ENCODE results near the gene RNU7-1. TPM values are rescaled to one million over a fixed set of nuclear protein-coding genes. Genes with fewer than 3 reads are reported as not detected.

The RNU7-1 gene
- total and polyA plus RNA-seq, 2 of the 4 experiments (the other 2 are of a cell fraction), result not detected

DNA sequence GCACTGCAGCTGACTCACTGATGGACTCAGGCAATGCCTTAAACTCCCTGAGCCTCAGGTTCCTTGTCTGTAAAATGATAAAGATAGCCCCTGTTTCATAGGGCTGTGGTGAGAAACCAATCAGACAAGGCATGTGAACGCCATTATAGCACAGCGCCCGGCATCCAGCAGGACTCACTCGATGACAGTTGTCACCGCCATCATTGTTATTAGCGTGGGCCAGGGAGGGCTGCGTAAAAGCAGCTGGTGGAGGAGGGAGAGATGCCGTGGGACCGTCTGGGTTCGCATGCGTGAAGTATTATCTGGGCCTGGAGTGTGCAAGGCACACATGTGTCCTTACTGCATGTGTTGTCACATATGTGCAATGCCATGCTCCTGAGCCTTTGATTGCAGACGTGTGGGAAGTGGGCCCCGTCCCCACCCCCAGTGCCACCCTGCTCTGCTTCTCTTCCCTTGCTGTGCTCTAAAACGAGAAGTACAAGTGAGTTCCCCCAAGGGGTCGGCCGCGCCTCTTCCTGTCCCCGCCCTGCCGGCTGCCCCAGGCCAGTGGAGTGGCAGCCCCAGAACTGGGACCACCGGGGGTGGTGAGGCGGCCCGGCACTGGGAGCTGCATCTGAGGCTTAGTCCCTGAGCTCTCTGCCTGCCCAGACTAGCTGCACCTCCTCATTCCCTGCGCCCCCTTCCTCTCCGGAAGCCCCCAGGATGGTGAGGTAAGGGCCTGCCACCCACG, 7.4 kb downstream of the RNU7-1 start, which contains the start of gene PTPN6:
PTPN6 (plus strand) TSS at position 546 of the 730 bp plus-strand sequence; CDS start at position 703, 157 bp downstream.
- no peaks in the 10 kb centered on the region for H4K20me1 ChIP-seq (ENCODE audit: insufficient read depth, low read length)
- H3K79me1 ChIP-seq (ENCODE audit: low read depth in 1 of 2, low read length in 2 of 2), result peaks cover 0 to under 1% of the 10 kb centered on the region in 2 experiments; a peak in 1 of 4 replicates
- H3K9me3 ChIP-seq (ENCODE audit: control insufficient read depth, insufficient read depth, low read length), result no peaks in the 10 kb centered on the region
- no peak within 1 kb of the TSS for H4K5ac ChIP-seq (ENCODE audit: low read depth, low read length)
- H3K18ac ChIP-seq (ENCODE audit: low read depth, low read length), result no peak within 1 kb of the TSS
- dilution Hi-C loops (cut with HindIII; ENCODE audit: low sequenced_read_pairs, unreplicated experiment) (no loop called here), intact Hi-C loops (cut with micrococcal nuclease) (no loop called here), in situ Hi-C loops (cut with MboI; ENCODE audit: low sequenced_read_pairs) (no loop called here)
- ChIA-PET CTCF (no interaction called here), POLR2A (ENCODE audit: unreplicated experiment) (no interaction called here)
- H3K36me3 ChIP-seq (ENCODE audit: control insufficient read depth, insufficient read depth, low read length), result no peaks in the 10 kb centered on the region
- H3K4me1 ChIP-seq (ENCODE audit: control insufficient read depth, insufficient read depth, low read length), result 0 out of 2 replicates have a peak, but pooled peaks cover 2% of the 10 kb centered on the region
- no peak within 1 kb of the TSS for H3K23ac ChIP-seq (ENCODE audit: low read depth, low read length)
- TF ChIP-seq MAZ (IDR thresholded peaks at IDR 0.05; ENCODE audit: borderline replicate concordance, low read depth, low read length) (no peak), NFE2L2 (IDR thresholded peaks at IDR 0.05; ENCODE audit: low read depth, low read length) (no peak), MXI1 (IDR thresholded peaks at IDR 0.05; ENCODE audit: borderline replicate concordance, low read depth, low read length) (no peak), FOS (IDR thresholded peaks at IDR 0.05; ENCODE audit: low read depth, low read length) (no peak), BHLHE40 (IDR thresholded peaks at IDR 0.05; ENCODE audit: low read depth, low read length) (no peak), RCOR1 (IDR thresholded peaks at IDR 0.05; ENCODE audit: insufficient replicate concordance, low read length) (no peak), SMC3 (IDR thresholded peaks at IDR 0.05; ENCODE audit: low read depth, low read length) (no peak), CEBPB (IDR thresholded peaks at IDR 0.05; ENCODE audit: low read depth, low read length) (no peak), MAFK (IDR thresholded peaks at IDR 0.05; ENCODE audit: low read depth, low read length) (no peak), USF2 (IDR thresholded peaks at IDR 0.05; ENCODE audit: low read depth, low read length) (no peak), RFX5 (IDR thresholded peaks at IDR 0.05; ENCODE audit: low read depth, low read length) (no peak), RAD21 (IDR thresholded peaks at IDR 0.05; ENCODE audit: low read length) (no peak), POLR2A (IDR thresholded peaks at IDR 0.05; ENCODE audit: low read depth, low read length) (no peak)
- TF ChIP-seq, protein P1, sequence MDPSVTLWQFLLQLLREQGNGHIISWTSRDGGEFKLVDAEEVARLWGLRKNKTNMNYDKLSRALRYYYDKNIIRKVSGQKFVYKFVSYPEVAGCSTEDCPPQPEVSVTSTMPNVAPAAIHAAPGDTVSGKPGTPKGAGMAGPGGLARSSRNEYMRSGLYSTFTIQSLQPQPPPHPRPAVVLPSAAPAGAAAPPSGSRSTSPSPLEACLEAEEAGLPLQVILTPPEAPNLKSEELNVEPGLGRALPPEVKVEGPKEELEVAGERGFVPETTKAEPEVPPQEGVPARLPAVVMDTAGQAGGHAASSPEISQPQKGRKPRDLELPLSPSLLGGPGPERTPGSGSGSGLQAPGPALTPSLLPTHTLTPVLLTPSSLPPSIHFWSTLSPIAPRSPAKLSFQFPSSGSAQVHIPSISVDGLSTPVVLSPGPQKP (IDR thresholded peaks at IDR 0.05; ENCODE audit: borderline replicate concordance, low read depth, low read length), result no peak
- no peak within 1 kb of the TSS for H4K91ac ChIP-seq (ENCODE audit: insufficient read depth, low read depth, low read length)
- H3K4me2 ChIP-seq (ENCODE audit: low read depth, low read length), result no peak within 1 kb of the TSS
- peak within 1 kb of the TSS; percentile 72 for H2AFZ ChIP-seq (replicated peaks; ENCODE audit: low read length, poor library complexity)
- no peak within 1 kb of the TSS for H3K14ac ChIP-seq (replicated peaks; ENCODE audit: low read depth, low read length)
- no peak within 1 kb of the TSS for H2BK120ac ChIP-seq (ENCODE audit: low read depth, low read length)
- no peak within 1 kb of the TSS for H3K9ac ChIP-seq (ENCODE audit: low read depth, low read length)
- WGBS, 2 experiments (ENCODE audit: extremely low coverage in 2 of 2, insufficient read length in 1 of 2), result 79% methylated on average over 14 of the region's 25 CpGs; no CpG with 5 or more reads in 1 of the 2 experiments
- H3K27me3 ChIP-seq (ENCODE audit: control insufficient read depth, insufficient read depth, low read length), result no peaks in the 10 kb centered on the region
- no peak within 1 kb of the TSS for H2BK15ac ChIP-seq (ENCODE audit: low read depth, low read length)
- H2AK5ac ChIP-seq (ENCODE audit: low read depth, low read length), result no peak within 1 kb of the TSS
- no peak within 1 kb of the TSS for H2BK5ac ChIP-seq (ENCODE audit: low read depth, low read length, poor library complexity, severe bottlenecking)
- no peak within 1 kb of the TSS for H3K4me3 ChIP-seq (ENCODE audit: insufficient read depth, low read depth, low read length)
- H2AK9ac ChIP-seq (replicated peaks; ENCODE audit: low read depth, low read length, poor library complexity), result peak within 1 kb of the TSS; percentile 55
- BruUV-seq (replicated peaks), result no TSS peak
- H4K8ac ChIP-seq (ENCODE audit: low read depth in 2 of 2, low read length in 2 of 2), result no peak within 1 kb of the TSS
- no peaks in the 10 kb centered on the region for H3K9me1 ChIP-seq (ENCODE audit: insufficient read depth, low read length)
- DNase-seq, result no peak
- H2BK20ac ChIP-seq (ENCODE audit: low read depth, low read length), result no peak within 1 kb of the TSS
- H3K56ac ChIP-seq (ENCODE audit: extremely low read depth, insufficient read depth, low read length), result no peak within 1 kb of the TSS
- no peak within 1 kb of the TSS for H3K4ac ChIP-seq (ENCODE audit: low read depth, low read length)
- no peak within 1 kb of the TSS for H3K27ac ChIP-seq (ENCODE audit: insufficient read depth, low read length)
- ATAC-seq (ENCODE audit: low read depth), result no peak

All from IMR-90 (cell line).